ENCODE results near the gene OST4.

OST4 gene

DNA sequence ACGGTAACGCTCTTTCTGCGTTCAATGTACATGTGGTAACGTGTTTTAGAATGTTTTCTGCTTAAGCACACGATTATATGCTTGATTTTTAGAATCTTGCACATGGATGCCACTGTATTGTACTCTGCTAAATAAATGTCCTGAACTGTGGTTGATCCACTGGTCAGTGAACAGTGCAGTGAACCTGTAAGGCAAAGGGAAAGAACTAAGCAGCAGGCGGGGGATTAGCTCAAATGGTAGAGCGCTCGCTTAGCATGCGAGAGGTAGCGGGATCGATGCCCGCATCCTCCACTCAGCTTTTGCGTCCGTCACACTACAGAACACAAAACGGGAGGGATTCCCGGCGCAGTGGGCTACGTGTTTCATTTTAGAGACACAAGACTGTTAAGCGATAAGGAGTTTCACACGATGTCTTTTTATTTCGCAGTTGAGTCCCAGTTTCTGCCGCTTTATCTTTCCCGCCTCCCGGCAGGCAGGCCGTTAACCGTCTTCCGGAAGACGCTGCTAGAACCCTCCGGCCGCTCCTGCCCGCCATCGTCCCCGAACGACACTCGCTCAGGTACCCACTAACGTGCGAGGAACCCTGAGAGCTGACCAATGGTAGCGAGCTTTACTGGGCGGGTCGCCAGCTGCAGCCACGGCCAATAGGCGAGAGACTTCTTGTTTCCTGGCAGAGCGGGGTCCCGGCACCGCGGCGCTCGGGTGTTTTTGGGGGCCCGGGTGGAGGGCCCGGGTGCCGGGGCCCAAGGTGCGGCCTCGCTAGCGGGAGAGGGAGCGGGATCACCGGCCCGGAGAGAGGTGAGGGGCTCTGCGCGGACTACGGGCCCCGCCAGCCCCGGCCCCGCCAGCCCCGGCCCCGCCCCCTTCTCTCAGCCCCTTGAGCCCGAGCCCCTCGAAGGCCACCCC is 20.2 kb downstream of the OST4 start, which contains the start of gene AGBL5:
Gene AGBL5, plus strand, starts transcription at position 673 of the 906 bp plus-strand sequence. CDS start 1,291 bp downstream, outside the sequence.
- Histone ChIP-seq H3K14ac (ENCODE audit: low read length) (no peak within 1 kb of the TSS), H3K4me3 (ENCODE audit: low read length in 2 of 2) (peak within 1 kb of the TSS; percentile 82 to 95), H3K27me3 (ENCODE audit: control insufficient read depth in 3 of 3, insufficient read depth in 3 of 3, low read depth in 1 of 3, low read length in 3 of 3) (no peaks in the 10 kb centered on the region), H3K9me3 (replicated peaks in 1 of 2; ENCODE audit: control insufficient read depth in 2 of 2, insufficient read depth in 1 of 2, low read depth in 1 of 2, low read length in 2 of 2) (no peaks in the 10 kb centered on the region), H3K79me1 (ENCODE audit: low read depth, low read length) (peaks cover 6% of the 10 kb centered on the region), H2AFZ (ENCODE audit: low read length) (peak within 1 kb of the TSS; percentile 96), H4K91ac (ENCODE audit: low read depth, low read length, poor library complexity) (no peak within 1 kb of the TSS), H2AK5ac (ENCODE audit: low read depth, low read length) (peak within 1 kb of the TSS; percentile 67), H2BK12ac (ENCODE audit: low read length) (no peak within 1 kb of the TSS), H3K4me1 (ENCODE audit: control insufficient read depth in 2 of 2, insufficient read depth in 1 of 2, low read depth in 1 of 2, low read length in 2 of 2) (peaks cover 5 to 7% of the 10 kb centered on the region in 2 donors), H4K8ac (ENCODE audit: low read depth, low read length) (no peak within 1 kb of the TSS), H3K4me2 (ENCODE audit: insufficient read depth, low read length, poor library complexity, severe bottlenecking) (peak within 1 kb of the TSS; percentile 80), H3K36me3 (replicated peaks in 1 of 2; ENCODE audit: control insufficient read depth in 2 of 2, insufficient read depth in 2 of 2, low read length in 2 of 2) (peaks cover 31 to 36% of the 10 kb centered on the region in 2 donors), H2BK120ac (ENCODE audit: low read depth, low read length) (no peak within 1 kb of the TSS), H2BK5ac (ENCODE audit: low read length) (peak within 1 kb of the TSS; percentile 89), H3K9ac (ENCODE audit: low read depth, low read length, poor library complexity) (peak within 1 kb of the TSS; percentile 95), H3K18ac (ENCODE audit: low read length) (peak within 1 kb of the TSS; percentile 97), H2BK15ac (ENCODE audit: low read length) (peak within 1 kb of the TSS; percentile 22), H3K27ac (replicated peaks; ENCODE audit: low read length) (peak within 1 kb of the TSS; percentile 86), H3K4ac (ENCODE audit: low read length) (peak within 1 kb of the TSS; percentile 70), H3K23ac (ENCODE audit: low read depth, low read length, poor library complexity) (peak within 1 kb of the TSS; percentile 70)
- DNase-seq (ENCODE audit: low spot score) = peak; percentile 96
- no CpG with 5 or more reads among the region's 67 CpGs for WGBS, 2 donors (ENCODE audit: extremely low coverage in 2 of 2, insufficient read length in 2 of 2, insufficient replicate concordance in 1 of 2)

DNA sequence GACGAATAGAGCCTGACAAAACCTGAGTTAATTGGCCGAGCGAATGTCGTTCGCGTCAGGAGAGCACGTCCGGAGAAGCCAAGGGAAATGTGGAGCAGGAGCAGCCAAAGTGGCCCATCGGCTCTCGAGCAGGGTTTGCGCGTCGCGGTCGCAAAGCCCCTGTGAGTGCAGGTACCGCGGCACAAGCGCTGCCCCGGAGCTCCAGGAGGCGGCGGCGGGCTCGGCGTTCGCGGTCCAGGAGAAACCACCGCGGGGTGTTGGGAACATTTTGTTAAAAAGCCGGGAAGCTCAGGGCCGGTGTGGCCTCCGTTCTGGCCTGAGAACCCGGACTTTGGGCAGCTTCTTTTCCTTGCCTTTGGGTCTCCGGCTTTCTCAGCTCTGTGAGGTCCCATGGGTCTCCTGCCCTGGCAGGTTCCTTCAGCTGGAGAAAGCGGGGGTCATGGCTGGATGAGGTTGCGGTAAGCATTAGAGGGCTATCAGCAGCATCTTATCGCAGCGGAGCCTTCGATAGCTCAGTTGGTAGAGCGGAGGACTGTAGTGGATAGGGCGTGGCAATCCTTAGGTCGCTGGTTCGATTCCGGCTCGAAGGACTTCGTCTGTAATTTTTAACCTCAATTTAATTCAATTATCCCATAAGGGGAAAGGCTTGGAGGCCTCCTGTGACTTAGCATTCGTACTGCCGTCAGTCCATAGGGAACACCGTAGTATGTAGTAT is 21.0 kb downstream of the OST4 start:
- Histone ChIP-seq H3K4me1 (ENCODE audit: control insufficient read depth in 2 of 2, insufficient read depth in 1 of 2, low read depth in 1 of 2, low read length in 2 of 2) (peaks cover 5 to 7% of the 10 kb centered on the region in 2 donors), H3K23ac (ENCODE audit: low read depth, low read length, poor library complexity) (peak overlapping the region; percentile 82), H3K4me2 (ENCODE audit: insufficient read depth, low read length, poor library complexity, severe bottlenecking) (peak overlapping the region; percentile 79), H2AFZ (ENCODE audit: low read length) (peak overlapping the region; percentile 96), H3K18ac (ENCODE audit: low read length) (peak overlapping the region; percentile 97), H3K27me3 (ENCODE audit: control insufficient read depth in 3 of 3, insufficient read depth in 3 of 3, low read depth in 1 of 3, low read length in 3 of 3) (no peaks in the 10 kb centered on the region), H3K79me1 (ENCODE audit: low read depth, low read length) (peaks cover 6% of the 10 kb centered on the region), H3K27ac (replicated peaks; ENCODE audit: low read length) (peak overlapping the region; percentile 86), H4K8ac (ENCODE audit: low read depth, low read length) (peak overlapping the region; percentile 26), H2AK5ac (ENCODE audit: low read depth, low read length) (no peak overlapping the region), H2BK120ac (ENCODE audit: low read depth, low read length) (peak overlapping the region; percentile 79), H2BK5ac (ENCODE audit: low read length) (peak overlapping the region; percentile 89), H3K4me3 (ENCODE audit: low read length in 2 of 2) (peak overlapping the region; percentile 82 to 95), H4K91ac (ENCODE audit: low read depth, low read length, poor library complexity) (peak overlapping the region; percentile 42), H3K36me3 (replicated peaks in 1 of 2; ENCODE audit: control insufficient read depth in 2 of 2, insufficient read depth in 2 of 2, low read length in 2 of 2) (peaks cover 24 to 27% of the 10 kb centered on the region in 2 donors), H3K14ac (ENCODE audit: low read length) (peak overlapping the region; percentile 90), H2BK15ac (ENCODE audit: low read length) (no peak overlapping the region), H3K4ac (ENCODE audit: low read length) (no peak overlapping the region), H3K9me3 (replicated peaks in 1 of 2; ENCODE audit: control insufficient read depth in 2 of 2, insufficient read depth in 1 of 2, low read depth in 1 of 2, low read length in 2 of 2) (no peaks in the 10 kb centered on the region), H2BK12ac (ENCODE audit: low read length) (no peak overlapping the region), H3K9ac (ENCODE audit: low read depth, low read length, poor library complexity) (peak overlapping the region; percentile 95)
- DNase-seq (ENCODE audit: low spot score) = peak; percentile 98
- no CpG with 5 or more reads among the region's 48 CpGs for WGBS, 2 donors (ENCODE audit: extremely low coverage in 2 of 2, insufficient read length in 2 of 2, insufficient replicate concordance in 1 of 2)

DNA sequence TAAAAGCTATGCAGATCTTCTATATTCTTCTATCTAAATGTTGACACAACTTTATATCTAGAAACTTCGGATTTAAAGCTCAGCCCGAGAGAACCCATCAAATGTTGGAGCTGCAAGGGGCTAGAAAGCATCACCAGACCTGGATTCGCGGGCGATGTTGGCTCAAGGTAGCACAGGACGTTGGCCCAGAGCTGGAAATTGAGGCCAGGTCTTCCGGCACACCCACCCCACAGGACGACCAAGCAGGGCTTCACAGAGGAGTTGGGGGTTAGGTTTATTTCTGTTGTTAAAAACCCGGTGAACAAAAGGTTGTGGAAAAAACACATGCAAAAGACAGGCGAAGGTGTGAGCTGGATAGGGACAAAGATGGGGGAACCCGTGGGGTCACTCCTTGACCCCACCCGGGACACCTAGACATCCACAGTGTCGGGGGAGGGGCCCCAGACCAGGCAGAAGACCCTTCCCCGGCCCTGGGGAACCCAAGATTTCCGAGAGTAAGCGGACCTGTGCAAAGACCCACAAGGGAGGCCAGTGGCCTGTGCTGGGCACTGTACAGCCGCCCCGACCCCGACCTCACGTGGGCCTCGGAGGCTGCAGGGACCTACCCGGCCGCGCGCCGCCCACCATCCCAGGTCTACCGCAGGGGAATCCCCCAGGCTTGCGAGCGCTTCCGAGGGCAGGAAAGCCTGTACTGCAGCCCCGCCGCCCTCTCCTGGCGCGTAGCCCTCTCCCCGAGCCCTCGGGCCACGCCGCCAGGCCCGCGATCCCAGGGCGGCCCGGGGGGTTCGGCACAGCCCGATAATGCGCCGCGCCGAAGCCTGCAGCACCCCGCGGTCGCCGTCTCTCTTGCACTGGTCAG is 21.8 kb downstream of the OST4 start:
- H3K4me1 ChIP-seq (ENCODE audit: control insufficient read depth in 2 of 2, insufficient read depth in 1 of 2, low read depth in 1 of 2, low read length in 2 of 2) = peaks cover 5 to 7% of the 10 kb centered on the region in 2 donors
- no peak overlapping the region for H3K4ac ChIP-seq (ENCODE audit: low read length)
- H3K14ac ChIP-seq (ENCODE audit: low read length) = peak overlapping the region; percentile 90
- H4K8ac ChIP-seq (ENCODE audit: low read depth, low read length) = peak overlapping the region; percentile 26
- no peaks in the 10 kb centered on the region for H3K9me3 ChIP-seq (replicated peaks in 1 of 2; ENCODE audit: control insufficient read depth in 2 of 2, insufficient read depth in 1 of 2, low read depth in 1 of 2, low read length in 2 of 2)
- peak overlapping the region; percentile 86 for H3K27ac ChIP-seq (replicated peaks; ENCODE audit: low read length)
- peak overlapping the region; percentile 89 for H2BK5ac ChIP-seq (ENCODE audit: low read length)
- H2BK120ac ChIP-seq (ENCODE audit: low read depth, low read length) = peak overlapping the region; percentile 79
- peaks cover 16 to 20% of the 10 kb centered on the region in 2 donors for H3K36me3 ChIP-seq (replicated peaks in 1 of 2; ENCODE audit: control insufficient read depth in 2 of 2, insufficient read depth in 2 of 2, low read length in 2 of 2)
- peak overlapping the region; percentile 42 for H4K91ac ChIP-seq (ENCODE audit: low read depth, low read length, poor library complexity)
- H3K9ac ChIP-seq (ENCODE audit: low read depth, low read length, poor library complexity) = peak overlapping the region; percentile 95
- peaks cover 6% of the 10 kb centered on the region for H3K79me1 ChIP-seq (ENCODE audit: low read depth, low read length)
- no peaks in the 10 kb centered on the region for H3K27me3 ChIP-seq (ENCODE audit: control insufficient read depth in 3 of 3, insufficient read depth in 3 of 3, low read depth in 1 of 3, low read length in 3 of 3)
- peak overlapping the region; percentile 97 for H3K18ac ChIP-seq (ENCODE audit: low read length)
- WGBS, 2 donors (ENCODE audit: extremely low coverage in 2 of 2, insufficient read length in 2 of 2, insufficient replicate concordance in 1 of 2) = no CpG with 5 or more reads among the region's 52 CpGs
- peak overlapping the region; percentile 82 to 95 for H3K4me3 ChIP-seq (ENCODE audit: low read length in 2 of 2)
- H3K23ac ChIP-seq (ENCODE audit: low read depth, low read length, poor library complexity) = peak overlapping the region; percentile 82
- H3K4me2 ChIP-seq (ENCODE audit: insufficient read depth, low read length, poor library complexity, severe bottlenecking) = peak overlapping the region; percentile 79
- H2BK15ac ChIP-seq (ENCODE audit: low read length) = peak overlapping the region; percentile 50
- no peak for DNase-seq (ENCODE audit: low spot score)
- H2AK5ac ChIP-seq (ENCODE audit: low read depth, low read length) = peak overlapping the region; percentile 38
- H2AFZ ChIP-seq (ENCODE audit: low read length) = peak overlapping the region; percentile 96
- H2BK12ac ChIP-seq (ENCODE audit: low read length) = peak overlapping the region; percentile 98
